Measurements from ENCODE around the gene FAM210B. TPM values are rescaled to one million over a fixed set of nuclear protein-coding genes. Genes with fewer than 3 reads are reported as not detected.

The FAM210B gene, protein sequence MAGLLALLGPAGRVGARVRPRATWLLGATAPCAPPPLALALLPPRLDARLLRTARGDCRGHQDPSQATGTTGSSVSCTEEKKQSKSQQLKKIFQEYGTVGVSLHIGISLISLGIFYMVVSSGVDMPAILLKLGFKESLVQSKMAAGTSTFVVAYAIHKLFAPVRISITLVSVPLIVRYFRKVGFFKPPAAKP
- 34.2 and 45.4 TPM in 2 replicates for total RNA-seq (2011; cell fraction: chromatin; rRNA removed; ENCODE audit: low replicate concordance)
- 42.5 and 44.3 TPM in 2 replicates for total RNA-seq (2011; cell fraction: nucleolus; rRNA removed)
- total RNA-seq (2011; cell fraction: nucleoplasm; rRNA removed): 54.1 and 75.7 TPM in 2 replicates
- total RNA-seq (2014; rRNA removed) (42.1 and 45.8 TPM in 2 replicates), total RNA-seq (2014; rRNA removed; fragmentation: Illumina TruSeq; extraction: Trizol) (58.1 and 61.2 TPM in 2 replicates), total RNA-seq (2015; rRNA removed; fragmentation: Illumina TruSeq; extraction: Trizol) (37.5 and 39.0 TPM in 2 replicates), total RNA-seq (2021) (47.6 and 53.9 TPM in 2 replicates), polyA plus RNA-seq (2011; rRNA removed) (69.9 and 87.3 TPM in 2 replicates), polyA plus RNA-seq (2014; fragmentation: Illumina TruSeq; extraction: Trizol) (69.3 and 83.3 TPM in 2 replicates), polyA plus RNA-seq (2014; fragmentation: Nextera tagmentation; extraction: Ambion mirVana) (10 to 100 TPM; 12.1 to 21.4 TPM), polyA plus RNA-seq (2014; rRNA removed) (56.0 and 60.7 TPM in 2 replicates), polyA minus RNA-seq (2011; rRNA and poly(A)+ RNA removed) (46.0 and 53.8 TPM in 2 replicates), Bru-seq, nascent RNA (percentile 80 among the genes with signal in this experiment), BruChase-seq, experiment 1, labeled RNA remaining after a 2-hour chase (percentile 79 among the genes with signal in this experiment), BruChase-seq, experiment 2, labeled RNA remaining after a 6-hour chase (percentile 81 among the genes with signal in this experiment)
- 37.8 and 50.3 TPM in 2 replicates for polyA plus RNA-seq (2011; cell fraction: cytosol; rRNA removed)
- 22.8 and 26.7 TPM in 2 replicates for polyA plus RNA-seq (2011; cell fraction: nucleus; rRNA removed)
- polyA plus RNA-seq (2012): 44.3 and 72.0 TPM in 2 replicates
- polyA minus RNA-seq (2011; cell fraction: cytosol; rRNA and poly(A)+ RNA removed): 20.9 and 25.4 TPM in 2 replicates
- 19.5 and 23.7 TPM in 2 replicates for polyA minus RNA-seq (2011; cell fraction: nucleus; rRNA and poly(A)+ RNA removed)
- long read RNA-seq, experiment 1, transcript FAM210B-201 (3 exons, 3,046 nt): major isoform, 257 of 308 reads
- long read RNA-seq, experiment 1, partial matches to known transcripts: 3 of 308 reads
- long read RNA-seq, experiment 1, other reads (novel, unspliced or antisense): 44 of 308 reads
- long read RNA-seq, experiment 2, transcript FAM210B-201 (3 exons, 3,046 nt): major isoform, 87 of 180 reads
- long read RNA-seq, experiment 2, partial matches to known transcripts: 0 of 180 reads
- long read RNA-seq, experiment 2, other reads (novel, unspliced or antisense): 90 of 180 reads
- long read RNA-seq, experiment 3, transcript FAM210B-201 (3 exons, 3,046 nt): major isoform, 59 of 66 reads
- long read RNA-seq, experiment 3, partial matches to known transcripts: 0 of 66 reads
- long read RNA-seq, experiment 3, other reads (novel, unspliced or antisense): 5 of 66 reads

GRCh38 chr20:56358600-56359211, at the start of gene FAM210B:
Gene FAM210B (plus strand): TSS chr20:56358974. CDS start chr20:56359006, 32 bp downstream.
- ChIA-PET POLR2A (interaction anchor here (0.8 to 2.2 kb wide), 8 partner anchors 10 to 61 kb away, joined by 3 to 7 read pairs (median 4); partner anchors contain the start of genes AURKA, CASS4 and CSTF1), CTCF (ENCODE audit: low intra/inter-chr PET ratio) (no interaction called here)
- no peak for TF ChIP-seq ZNF23 (CRISPR knock-in tag; IDR thresholded peaks at IDR 0.05)
- TF ChIP-seq, protein P1, sequence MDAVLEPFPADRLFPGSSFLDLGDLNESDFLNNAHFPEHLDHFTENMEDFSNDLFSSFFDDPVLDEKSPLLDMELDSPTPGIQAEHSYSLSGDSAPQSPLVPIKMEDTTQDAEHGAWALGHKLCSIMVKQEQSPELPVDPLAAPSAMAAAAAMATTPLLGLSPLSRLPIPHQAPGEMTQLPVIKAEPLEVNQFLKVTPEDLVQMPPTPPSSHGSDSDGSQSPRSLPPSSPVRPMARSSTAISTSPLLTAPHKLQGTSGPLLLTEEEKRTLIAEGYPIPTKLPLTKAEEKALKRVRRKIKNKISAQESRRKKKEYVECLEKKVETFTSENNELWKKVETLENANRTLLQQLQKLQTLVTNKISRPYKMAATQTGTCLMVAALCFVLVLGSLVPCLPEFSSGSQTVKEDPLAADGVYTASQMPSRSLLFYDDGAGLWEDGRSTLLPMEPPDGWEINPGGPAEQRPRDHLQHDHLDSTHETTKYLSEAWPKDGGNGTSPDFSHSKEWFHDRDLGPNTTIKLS (IDR thresholded peaks at IDR 0.05; ENCODE audit: borderline replicate concordance, low read depth): no peak
- TF ChIP-seq SLC30A9 (CRISPR knock-in tag; IDR thresholded peaks at IDR 0.05): no peak
- TF ChIP-seq EP300 (IDR thresholded peaks at IDR 0.05; ENCODE audit: low read length): no peak
- TF ChIP-seq RBM25 (IDR thresholded peaks at IDR 0.05; ENCODE audit: low read depth, low read length, severe bottlenecking): no peak
- no peak for TF ChIP-seq SPI1 (IDR thresholded peaks at IDR 0.05; ENCODE audit: borderline replicate concordance, low read depth, low read length)
- no peak for TF ChIP-seq ZNF511 (CRISPR knock-in tag; IDR thresholded peaks at IDR 0.05)
- TF ChIP-seq NR1H2 (CRISPR knock-in tag; IDR thresholded peaks at IDR 0.05): no peak
- no peak for TF ChIP-seq SUPT5H (IDR thresholded peaks at IDR 0.05)
- no peak for TF ChIP-seq CTCFL (IDR thresholded peaks at IDR 0.05; ENCODE audit: borderline replicate concordance, insufficient read depth, low read depth, low read length, poor library complexity, severe bottlenecking)

More at GRCh38 chr20:56358600-56359211, at the start of gene FAM210B:
- in situ Hi-C loops (cut with MboI): loop anchor here (25.0 kb wide), 1 partner anchor 1271 kb away; no protein-coding TSS in a partner anchor
- ATAC-seq: peak; percentile 87
- no peaks in the 10 kb centered on the region for H3K9me3 ChIP-seq (replicated peaks; ENCODE audit: control insufficient read depth, insufficient read depth, low read depth, low read length)
- H3K27ac ChIP-seq (ENCODE audit: extremely low read depth, low read depth, low read length): peak within 1 kb of the TSS; percentile 81
- H3K4me3 ChIP-seq: peak within 1 kb of the TSS; percentile 81
- peaks cover 49% of the 10 kb centered on the region for H3K79me2 ChIP-seq (ENCODE audit: control insufficient read depth, insufficient read depth, low read length)
- H3K9ac ChIP-seq (ENCODE audit: insufficient read depth in 1 of 2, low read depth in 2 of 2, low read length in 2 of 2): peak within 1 kb of the TSS; percentile 81 to 98
- WGBS (ENCODE audit: insufficient coverage, low coverage, missing lambda C conversion rate): 2% methylated on average over 7 of the region's 63 CpGs
- BruUV-seq (replicated peaks): no TSS peak
- H3K27me3 ChIP-seq (ENCODE audit: control insufficient read depth in 2 of 2, insufficient read depth in 2 of 2, low read length in 2 of 2): no peaks in the 10 kb centered on the region
- H3K9me1 ChIP-seq (ENCODE audit: control insufficient read depth, insufficient read depth, low read length): no peaks in the 10 kb centered on the region
- intact Hi-C loops (cut with micrococcal nuclease): no loop called here
- peak within 1 kb of the TSS; percentile 90 for H3K4me2 ChIP-seq (ENCODE audit: insufficient read depth, low read length)
- peak; percentile 94 to 97 (median 96) for DNase-seq (ENCODE audit: extremely low read depth in 1 of 4, low spot score in 3 of 4)
- H4K20me1 ChIP-seq (replicated peaks; ENCODE audit: control insufficient read depth, insufficient read depth, low read length): no peaks in the 10 kb centered on the region
- peak within 1 kb of the TSS; percentile 80 for H2AFZ ChIP-seq (ENCODE audit: low read depth, low read length)
- H3K36me3 ChIP-seq (ENCODE audit: control insufficient read depth, insufficient read depth, low read length): peaks cover 12% of the 10 kb centered on the region
- peaks cover 34 to 52% of the 10 kb centered on the region in 2 experiments for H3K4me1 ChIP-seq (replicated peaks in 1 of 2; ENCODE audit: control insufficient read depth in 2 of 2, insufficient read depth in 2 of 2, low read length in 2 of 2)
- FAIRE-seq: peak; percentile 6
